Measurements from ENCODE around the gene DUSP28. TPM values are rescaled to one million over a fixed set of nuclear protein-coding genes. Genes with fewer than 3 reads are reported as not detected.

Gene DUSP28
- total RNA-seq, 1 experiment from 2014 or later, result 2.2 TPM

- DNase-seq, result peak in 1 of 2 experiments; percentile 8
- no peaks in the 10 kb centered on the region for H3K4me1 Mint-ChIP-seq (ENCODE audit: low read depth, unreplicated experiment)
- no TSS peak for BruUV-seq (replicated peaks)
- H3K27ac Mint-ChIP-seq (ENCODE audit: unreplicated experiment), result no peak overlapping the region
- TF ChIP-seq CTCF (IDR thresholded peaks at IDR 0.05; ENCODE audit: insufficient read depth in 1 of 2, low read depth in 1 of 2, low read length in 1 of 2, severe bottlenecking in 1 of 2, unreplicated experiment in 1 of 2), result no peak
- H3K36me3 Mint-ChIP-seq (ENCODE audit: insufficient read depth, unreplicated experiment), result no peaks in the 10 kb centered on the region
- no peaks in the 10 kb centered on the region for H3K27me3 ChIP-seq (replicated peaks; ENCODE audit: control insufficient read depth, insufficient read depth, low read length)
- no peak overlapping the region for H3K4me3 ChIP-seq (ENCODE audit: low read depth, low read length)
- intact Hi-C loops (cut with micrococcal nuclease; ENCODE audit: unreplicated experiment), result no loop called here
- no peaks in the 10 kb centered on the region for H3K36me3 ChIP-seq (ENCODE audit: control insufficient read depth, insufficient read depth, low read length)
- ChIA-PET POLR2A (no interaction called here), CTCF (no interaction called here)
- H3K9me3 ChIP-seq, result no peaks in the 10 kb centered on the region
- H3K4me3 Mint-ChIP-seq (ENCODE audit: unreplicated experiment), result no peak overlapping the region
- no peaks in the 10 kb centered on the region for H3K27me3 Mint-ChIP-seq (ENCODE audit: insufficient read depth, unreplicated experiment)
- H3K4me1 ChIP-seq, result no peaks in the 10 kb centered on the region
- H3K9me3 Mint-ChIP-seq (ENCODE audit: unreplicated experiment), result no peaks in the 10 kb centered on the region
Measured at GRCh38 chr2:240512109-240512485, 48.1 kb upstream of the DUSP28 start.

DNA sequence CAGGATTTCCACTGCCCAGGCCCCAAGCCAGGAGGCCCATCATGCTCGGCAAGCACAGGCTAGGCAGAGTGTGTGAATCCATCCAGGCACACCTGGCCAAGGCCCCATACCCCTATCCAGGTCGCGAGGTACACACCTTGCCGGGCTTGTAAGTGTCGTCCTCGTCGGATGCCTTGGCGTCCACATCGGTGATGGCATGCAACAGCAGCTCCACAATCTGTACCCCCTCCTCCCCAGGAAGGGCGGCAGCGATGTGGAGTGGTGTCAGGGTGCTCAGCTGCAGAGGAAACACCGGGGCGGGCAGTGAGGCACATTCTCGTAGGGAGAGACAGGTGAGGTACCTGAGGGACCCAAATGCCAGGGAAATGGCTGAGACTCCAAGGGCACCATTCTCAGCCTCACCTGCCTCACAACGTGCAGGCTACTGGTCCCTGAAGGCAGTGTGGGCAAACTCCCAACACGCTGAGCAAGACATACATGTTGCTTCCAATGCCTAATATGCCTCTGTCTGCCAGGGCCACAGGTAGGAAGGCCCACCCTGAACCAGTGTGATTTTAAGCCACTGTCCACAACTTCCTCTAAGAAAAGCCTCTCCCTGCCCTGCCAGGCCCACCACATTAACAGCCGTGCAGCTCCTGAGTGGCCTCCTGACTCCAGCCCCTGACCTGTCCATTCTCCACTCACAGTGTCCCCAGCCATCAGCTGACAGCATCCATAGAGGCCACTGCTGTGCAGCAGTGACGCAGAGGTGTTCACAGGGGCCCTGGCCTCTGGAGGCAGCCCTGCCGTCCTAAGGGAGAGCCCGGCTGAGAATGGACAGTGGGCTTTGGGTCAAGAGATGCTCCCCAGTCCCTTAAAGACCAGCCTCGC, 47.3 kb upstream of the DUSP28 start:
- Histone ChIP-seq H3K36me3 (ENCODE audit: control insufficient read depth, insufficient read depth, low read length) (no peaks in the 10 kb centered on the region), H3K4me1 (no peaks in the 10 kb centered on the region), H3K9me3 (no peaks in the 10 kb centered on the region), H3K27me3 (replicated peaks; ENCODE audit: control insufficient read depth, insufficient read depth, low read length) (no peaks in the 10 kb centered on the region), H3K4me3 (ENCODE audit: low read depth, low read length) (no peak overlapping the region)
- Mint-ChIP-seq H3K4me1 (ENCODE audit: low read depth, unreplicated experiment) (no peaks in the 10 kb centered on the region), H3K36me3 (ENCODE audit: insufficient read depth, unreplicated experiment) (no peaks in the 10 kb centered on the region), H3K4me3 (ENCODE audit: unreplicated experiment) (no peak overlapping the region), H3K9me3 (ENCODE audit: unreplicated experiment) (no peaks in the 10 kb centered on the region), H3K27ac (ENCODE audit: unreplicated experiment) (no peak overlapping the region), H3K27me3 (ENCODE audit: insufficient read depth, unreplicated experiment) (no peaks in the 10 kb centered on the region)
- no TSS peak for BruUV-seq (replicated peaks)
- intact Hi-C loops (cut with micrococcal nuclease; ENCODE audit: unreplicated experiment), result no loop called here
- ChIA-PET CTCF (no interaction called here), POLR2A (no interaction called here)
- no peak for TF ChIP-seq CTCF (IDR thresholded peaks at IDR 0.05; ENCODE audit: insufficient read depth in 1 of 2, low read depth in 1 of 2, low read length in 1 of 2, severe bottlenecking in 1 of 2, unreplicated experiment in 1 of 2)
- no peak for DNase-seq

- H3K4me1 Mint-ChIP-seq (ENCODE audit: low read depth, unreplicated experiment), result no peaks in the 10 kb centered on the region
- BruUV-seq (replicated peaks), result no TSS peak
- H3K4me1 ChIP-seq, result no peaks in the 10 kb centered on the region
- H3K9me3 ChIP-seq, result no peaks in the 10 kb centered on the region
- no peak overlapping the region for H3K27ac Mint-ChIP-seq (ENCODE audit: unreplicated experiment)
- CTCF ChIA-PET, result interaction anchor here (0.6 to 0.9 kb wide), 3 partner anchors 47 to 73 kb away, joined by 3 to 8 read pairs (median 4); partner anchors contain the start of gene CAPN10
- intact Hi-C loops (cut with micrococcal nuclease; ENCODE audit: unreplicated experiment), result no loop called here
- no peaks in the 10 kb centered on the region for H3K36me3 ChIP-seq (ENCODE audit: control insufficient read depth, insufficient read depth, low read length)
- H3K9me3 Mint-ChIP-seq (ENCODE audit: unreplicated experiment), result no peaks in the 10 kb centered on the region
- no peaks in the 10 kb centered on the region for H3K27me3 Mint-ChIP-seq (ENCODE audit: insufficient read depth, unreplicated experiment)
- no peak overlapping the region for H3K4me3 ChIP-seq (ENCODE audit: low read depth, low read length)
- H3K4me3 Mint-ChIP-seq (ENCODE audit: unreplicated experiment), result no peak overlapping the region
- POLR2A ChIA-PET, result no interaction called here
- peak; percentile 26 to 68 for TF ChIP-seq CTCF (IDR thresholded peaks at IDR 0.05; ENCODE audit: insufficient read depth in 1 of 2, low read depth in 1 of 2, low read length in 1 of 2, severe bottlenecking in 1 of 2, unreplicated experiment in 1 of 2)
- no peaks in the 10 kb centered on the region for H3K27me3 ChIP-seq (replicated peaks; ENCODE audit: control insufficient read depth, insufficient read depth, low read length)
- peak; percentile 47 to 53 for DNase-seq
- no peaks in the 10 kb centered on the region for H3K36me3 Mint-ChIP-seq (ENCODE audit: insufficient read depth, unreplicated experiment)
Measured at GRCh38 chr2:240513549-240514287, 46.4 kb upstream of the DUSP28 start.
